GM23338 (cell line): ENCODE results near the gene CCDC167. TPM values are rescaled to one million over a fixed set of nuclear protein-coding genes. Genes with fewer than 3 reads are reported as not detected.

ENCODE experiments used
- ATAC-seq: fragments of 200-7000 bp; cut with Tn5 transposase; 3 replicates; pipeline ENCODE4 v1.9.1; 2020
- DNase-seq: peaks from one replicate; pipeline ENCODE4 v3.0.0-alpha.2; 2015; ENCODE audit warnings: low spot score
- H2AFZ ChIP-seq: fragments of 200-600 bp; sonication (generic); 2 replicates; pipeline ENCODE4 v1.8.0; 2016; ENCODE audit warnings: antibody characterized with exemption, mild to moderate bottlenecking, moderate library complexity
- H3F3A ChIP-seq: fragments of 200-600 bp; sonication (generic); replicated peaks from 2 replicates; pipeline ENCODE4 v1.8.0; 2017; ENCODE audit warnings: antibody characterized with exemption, mixed run types, low read depth
- H3K27ac ChIP-seq: fragments of 200-600 bp; sonication (generic); 2 replicates; pipeline ENCODE4 v1.6.1; 2016; ENCODE audit warnings: low read depth
- H3K27me3 ChIP-seq: fragments of 200-600 bp; sonication (generic); 2 replicates; pipeline ENCODE4 v1.8.0; 2016; ENCODE audit warnings: mild to moderate bottlenecking, mixed run types, moderate library complexity; ENCODE audit not compliant: insufficient read depth
- H3K36me3 ChIP-seq: fragments of 200-600 bp; sonication (generic); 2 replicates; pipeline ENCODE4 v1.8.0; 2016; ENCODE audit warnings: mild to moderate bottlenecking; ENCODE audit not compliant: insufficient read depth
- H3K4me1 ChIP-seq: fragments of 200-600 bp; sonication (generic); 2 replicates; pipeline ENCODE4 v1.8.0; 2016; ENCODE audit warnings: mild to moderate bottlenecking, moderate library complexity; ENCODE audit not compliant: insufficient read depth
- H3K4me2 ChIP-seq: fragments of 200-600 bp; sonication (generic); 2 replicates; pipeline ENCODE4 v1.7.1; 2017; ENCODE audit warnings: mixed run types
- H3K4me3 ChIP-seq: fragments of 200-600 bp; sonication (generic); 2 replicates; pipeline ENCODE4 v1.6.1; 2016; ENCODE audit warnings: mixed run types
- H3K79me2 ChIP-seq: fragments of 200-600 bp; sonication (generic); replicated peaks from 2 replicates; pipeline ENCODE4 v1.8.0; 2017; ENCODE audit warnings: mild to moderate bottlenecking; ENCODE audit not compliant: insufficient read depth
- H3K9me2 ChIP-seq: fragments of 200-600 bp; sonication (generic); 2 replicates; pipeline ENCODE4 v1.8.0; 2017; ENCODE audit not compliant: insufficient read depth
- H4K20me1 ChIP-seq: fragments of 200-600 bp; sonication (generic); replicated peaks from 2 replicates; pipeline ENCODE4 v1.8.0; 2017; ENCODE audit warnings: mild to moderate bottlenecking; ENCODE audit not compliant: insufficient read depth
- H3K27ac Mint-ChIP-seq: 2 replicates; pipeline ENCODE4 v1.8.0; 2020; ENCODE audit warnings: inconsistent platforms, mild to moderate bottlenecking, moderate library complexity, mixed read lengths
- H3K27me3 Mint-ChIP-seq: 3 replicates; pipeline ENCODE4 v1.8.0; 2022; ENCODE audit warnings: low read depth, mild to moderate bottlenecking, moderate library complexity, mixed read lengths, inconsistent platforms; ENCODE audit not compliant: insufficient read depth, poor library complexity
- H3K36me3 Mint-ChIP-seq: 3 replicates; pipeline ENCODE4 v1.8.0; 2021; ENCODE audit warnings: low read depth, mild to moderate bottlenecking, inconsistent platforms, moderate library complexity, mixed read lengths
- H3K4me1 Mint-ChIP-seq: 3 replicates; pipeline ENCODE4 v1.8.0; 2020; ENCODE audit warnings: mild to moderate bottlenecking, inconsistent platforms, mixed read lengths
- H3K4me3 Mint-ChIP-seq: 3 replicates; pipeline ENCODE4 v1.8.0; 2021; ENCODE audit warnings: moderate library complexity, mild to moderate bottlenecking, inconsistent platforms, mixed read lengths
- H3K9me3 Mint-ChIP-seq: 3 replicates; pipeline ENCODE4 v1.8.0; 2020; ENCODE audit warnings: moderate library complexity, mild to moderate bottlenecking, inconsistent platforms, mixed read lengths
- EZH2phosphoT487 ChIP-seq: fragments of 200-600 bp; sonication (generic); IDR thresholded peaks from one replicate; pipeline ENCODE4 v1.8.1; 2018; ENCODE audit warnings: antibody characterized with exemption; ENCODE audit not compliant: unreplicated experiment
- NANOG ChIP-seq: IDR thresholded peaks from 2 replicates; pipeline ENCODE4 v1.6.1; 2016; ENCODE audit warnings: antibody characterized with exemption, borderline replicate concordance
- POLR2AphosphoS5 ChIP-seq: IDR thresholded peaks from 2 replicates; pipeline ENCODE4 v1.6.1; 2016; ENCODE audit warnings: antibody characterized with exemption, low read depth
- REST ChIP-seq: IDR thresholded peaks from one replicate; pipeline ENCODE4 v1.6.1; 2018; ENCODE audit warnings: antibody characterized with exemption; ENCODE audit not compliant: unreplicated experiment
- ZNF114 ChIP-seq: fragments of 250-450 bp; sonication (Bioruptor Pico); IDR thresholded peaks from 2 replicates; pipeline ENCODE4 v1.5.0; 2020; ENCODE audit warnings: mild to moderate bottlenecking, moderate library complexity
- ZNF331 ChIP-seq: fragments of 250-450 bp; sonication (Bioruptor Pico); IDR thresholded peaks from 2 replicates; pipeline ENCODE4 v1.5.0; 2020; ENCODE audit warnings: low read depth, mild to moderate bottlenecking, moderate library complexity
- ZNF462 ChIP-seq: fragments of 250-450 bp; sonication (Bioruptor Pico); IDR thresholded peaks from 2 replicates; pipeline ENCODE4 v1.5.0; 2020; ENCODE audit warnings: mild to moderate bottlenecking, moderate library complexity
- polyA plus RNA-seq: library from polyadenylated mRNA; unstranded; fragments of >200 nt; fragmentation: Nextera tagmentation; extraction: Ambion mirVana; gene quantifications from 2 replicates; pipeline ENCODE4 v1.2.1, GENCODE V29; 2016
- total RNA-seq: library from RNA; depleted of rRNA; stranded (reverse); fragments of >200 nt; shearing (Covaris generic); gene quantifications from 2 replicates; pipeline ENCODE4 v1.2.3, GENCODE V29; 2014

Gene CCDC167
- total and polyA plus RNA-seq, 2 experiments from 2014 or later = 17.6 to 21.4 TPM

- TF ChIP-seq ZNF331 (no peak), NANOG (no peak), REST (no peak), ZNF114 (CRISPR knock-in tag) (no peak), POLR2AphosphoS5 (no peak)
Observed at GRCh38 chr6:37459981-37460800, 39.5 kb downstream of the CCDC167 start (continued).

GRCh38 chr6:37456816-37457560 lies 42.7 kb downstream of the CCDC167 start:
- Histone ChIP-seq H3K4me3 (no peak overlapping the region), H3K9me2 (no peaks in the 10 kb centered on the region), H4K20me1 (peaks cover 6% of the 10 kb centered on the region; the same call in 1 of the 2 replicates), H3K36me3 (peaks cover 9% of the 10 kb centered on the region), H2AFZ (no peak overlapping the region), H3K27me3 (no peaks in the 10 kb centered on the region), H3F3A (no peaks in the 10 kb centered on the region), H3K79me2 (no peaks in the 10 kb centered on the region), H3K4me2 (no peak overlapping the region), H3K27ac (no peak overlapping the region), H3K4me1 (no peaks in the 10 kb centered on the region)
- peaks cover 2% of the 10 kb centered on the region for H3K27me3 Mint-ChIP-seq
- no peak for DNase-seq
- no peaks in the 10 kb centered on the region for H3K9me3 Mint-ChIP-seq
- 0 out of 3 replicates have a peak, but pooled peaks cover 5% of the 10 kb centered on the region for H3K4me1 Mint-ChIP-seq
- H3K4me3 Mint-ChIP-seq = no peak overlapping the region
- no peak for ATAC-seq
- no peak overlapping the region for H3K27ac Mint-ChIP-seq
- TF ChIP-seq POLR2AphosphoS5 = no peak
- H3K36me3 Mint-ChIP-seq = peaks cover 29% of the 10 kb centered on the region

- H3K36me3 ChIP-seq = peaks cover 8% of the 10 kb centered on the region
- TF ChIP-seq EZH2phosphoT487 = no peak
- TF ChIP-seq ZNF462 = no peak
Observed at GRCh38 chr6:37456126-37456525, 43.6 kb downstream of the CCDC167 start.

More at GRCh38 chr6:37456126-37456525, 43.6 kb downstream of the CCDC167 start:
- Mint-ChIP-seq H3K27ac (no peak overlapping the region), H3K9me3 (no peaks in the 10 kb centered on the region), H3K4me1 (0 out of 3 replicates have a peak, but pooled peaks cover 5% of the 10 kb centered on the region), H3K4me3 (no peak overlapping the region), H3K36me3 (peaks cover 24% of the 10 kb centered on the region), H3K27me3 (peaks cover 2% of the 10 kb centered on the region)
- Histone ChIP-seq H3K9me2 (no peaks in the 10 kb centered on the region), H3K4me2 (no peak overlapping the region), H3F3A (no peaks in the 10 kb centered on the region), H3K27me3 (no peaks in the 10 kb centered on the region), H3K4me3 (no peak overlapping the region), H2AFZ (no peak overlapping the region), H3K27ac (no peak overlapping the region), H3K79me2 (no peaks in the 10 kb centered on the region), H3K4me1 (no peaks in the 10 kb centered on the region), H4K20me1 (peaks cover 9% of the 10 kb centered on the region; the same call in 1 of the 2 replicates)
- ATAC-seq (no peak), DNase-seq (no peak)
